SK-N-SH (cell line): ENCODE measurements around the gene BBS9. TPM values are rescaled to one million over a fixed set of nuclear protein-coding genes. Genes with fewer than 3 reads are reported as not detected.

Experiments used
- CTCF ChIA-PET: fragments of 300-600, 350-600 bp; formaldehyde crosslinking; extraction: SDS; loops from one replicate; lab custom pipeline; 2021; lab: Yijun Ruan, JAX
- POLR2A ChIA-PET: fragments of 350-600 bp; sonication (Branson Sonifier 250); formaldehyde crosslinking; extraction: SDS; loops from one replicate; lab custom pipeline; 2020; ENCODE audit warnings: antibody characterized with exemption, inconsistent platforms; lab: Yijun Ruan, JAX
- DNase-seq: peaks from one replicate; pipeline ENCODE4 v3.0.0; 2012
- H2AFZ ChIP-seq: fragments of 200-600 bp; sonication (generic); 2 replicates; pipeline ENCODE4 v1.8.1; 2016; ENCODE audit warnings: antibody characterized with exemption, mild to moderate bottlenecking, low read depth
- H3F3A ChIP-seq: fragments of 200-600 bp; sonication (generic); replicated peaks from 2 replicates; pipeline ENCODE3; 2016; ENCODE audit warnings: antibody characterized with exemption, mild to moderate bottlenecking; ENCODE audit not compliant: insufficient read depth
- H3K27ac ChIP-seq, 2 experiments: fragments of 200-500 bp in 1 of 2; fragments of 200-600 bp in 1 of 2; sonication (Bioruptor generic) in 1 of 2; sonication (generic), shearing (Covaris generic) in 1 of 2; 2 replicates each; pipeline versions ENCODE4 v1.5.1 to v1.6.1; 2014 to 2016; ENCODE audit warnings: low read depth in 2 of 2, inconsistent platforms in 1 of 2, low read length in 1 of 2, mild to moderate bottlenecking in 1 of 2, mixed read lengths in 1 of 2
- H3K27me3 ChIP-seq: fragments of 200-600 bp; sonication (generic), shearing (Covaris generic); 2 replicates; pipeline ENCODE4 v1.6.1; 2016; ENCODE audit warnings: mixed run types; ENCODE audit not compliant: insufficient read depth
- H3K36me3 ChIP-seq, 2 experiments: fragments of 200-500 bp in 1 of 2; fragments of 200-600 bp in 1 of 2; sonication (Bioruptor generic) in 1 of 2; sonication (generic) in 1 of 2; replicated peaks in 1 of 2; 2 replicates each; pipeline versions ENCODE3 to v1.5.1; 2014 to 2016; ENCODE audit warnings: low read length in 1 of 2, mild to moderate bottlenecking in 1 of 2; ENCODE audit not compliant: insufficient read depth in 2 of 2, control insufficient read depth in 1 of 2
- H3K4me1 ChIP-seq, 2 experiments: fragments of 200-500 bp in 1 of 2; fragments of 200-600 bp in 1 of 2; sonication (Bioruptor generic) in 1 of 2; sonication (generic), shearing (Covaris generic) in 1 of 2; 2 replicates each; pipeline versions ENCODE4 v1.5.1 to v1.6.1; 2014 to 2016; ENCODE audit warnings: low read depth in 1 of 2, low read length in 1 of 2, mixed run types in 1 of 2; ENCODE audit not compliant: insufficient read depth in 2 of 2, control insufficient read depth in 1 of 2
- H3K4me2 ChIP-seq: fragments of 200-600 bp; sonication (generic), shearing (Covaris generic); 2 replicates; pipeline ENCODE4 v1.6.1; 2017; ENCODE audit warnings: mixed run types
- H3K4me3 ChIP-seq, 2 experiments: fragments of 200-500 bp in 1 of 2; fragments of 200-600 bp in 1 of 2; sonication (Bioruptor generic) in 1 of 2; sonication (generic), shearing (Covaris generic) in 1 of 2; 2 replicates each; pipeline versions ENCODE4 v1.5.1 to v1.8.1; 2014 to 2016; ENCODE audit warnings: low read depth in 2 of 2, inconsistent platforms in 1 of 2, low read length in 1 of 2, mild to moderate bottlenecking in 1 of 2, mixed read lengths in 1 of 2, moderate library complexity in 1 of 2
- H3K79me2 ChIP-seq: fragments of 200-600 bp; sonication (generic); 2 replicates; pipeline ENCODE4 v1.8.1; 2017; ENCODE audit warnings: mild to moderate bottlenecking; ENCODE audit not compliant: insufficient read depth
- H3K9ac ChIP-seq: fragments of 200-600 bp; sonication (generic); 2 replicates; pipeline ENCODE4 v1.6.1; 2017; ENCODE audit warnings: mixed run types
- H3K9me2 ChIP-seq: fragments of 200-600 bp; sonication (generic); 2 replicates; pipeline ENCODE4 v1.6.1; 2017; ENCODE audit warnings: mixed run types
- H3K9me3 ChIP-seq: fragments of 200-600 bp; sonication (generic); 2 replicates; pipeline ENCODE4 v1.6.1; 2017; ENCODE audit warnings: mixed run types, mild to moderate bottlenecking, moderate library complexity
- H4K20me1 ChIP-seq: fragments of 200-600 bp; sonication (generic); 2 replicates; pipeline ENCODE4 v1.6.1; 2017; ENCODE audit warnings: mild to moderate bottlenecking, mixed run types; ENCODE audit not compliant: insufficient read depth
- EP300 ChIP-seq, 2 experiments: IDR thresholded peaks; 2 replicates each; pipeline versions ENCODE4 v1.4.0 to v1.6.1; 2012; ENCODE audit warnings: borderline replicate concordance in 1 of 2, low read depth in 1 of 2, low read length in 1 of 2
- FOSL2 ChIP-seq: IDR thresholded peaks from 2 replicates; pipeline ENCODE4 v1.4.0; 2012; ENCODE audit warnings: low read depth, mild to moderate bottlenecking, moderate library complexity, borderline replicate concordance
- GABPA ChIP-seq: IDR thresholded peaks from 2 replicates; pipeline ENCODE4 v1.4.0; 2012; ENCODE audit warnings: low read depth, mild to moderate bottlenecking
- GATA2 ChIP-seq: sonication (generic); formaldehyde crosslinking; IDR thresholded peaks from 2 replicates; pipeline ENCODE4 v1.5.0; 2020; ENCODE audit warnings: mild to moderate bottlenecking, missing genetic modification reagents
- NRF1 ChIP-seq: IDR thresholded peaks from 2 replicates; pipeline ENCODE4 v1.6.1; 2012; ENCODE audit warnings: low read depth, mild to moderate bottlenecking, low read length
- PBX3 ChIP-seq: IDR thresholded peaks from 2 replicates; pipeline ENCODE4; 2012
- REST ChIP-seq: IDR thresholded peaks from 2 replicates; pipeline ENCODE4 v1.6.1; 2012; ENCODE audit warnings: mild to moderate bottlenecking, low read depth, low read length, moderate library complexity
- RXRA ChIP-seq: IDR thresholded peaks from 2 replicates; pipeline ENCODE4 v1.4.0; 2012; ENCODE audit warnings: low read depth, mild to moderate bottlenecking, borderline replicate concordance
- SIN3A ChIP-seq: IDR thresholded peaks from 2 replicates; pipeline ENCODE4 v1.6.1; 2012; ENCODE audit warnings: low read depth, mild to moderate bottlenecking, low read length, moderate library complexity, borderline replicate concordance
- TAF1 ChIP-seq: IDR thresholded peaks from 2 replicates; pipeline ENCODE4 v1.6.1; 2012; ENCODE audit warnings: low read depth, mild to moderate bottlenecking, low read length, moderate library complexity, borderline replicate concordance
- TCF12 ChIP-seq: IDR thresholded peaks from 2 replicates; pipeline ENCODE4 v1.4.0; 2012
- WGBS: methylation state at CpG from one replicate; pipeline ENCODE4 v1.1.6; 2017; ENCODE audit warnings: low lambda C conversion rate; 5-methylcytosine and 5-hydroxymethylcytosine counted together
- polyA plus RNA-seq, 3 experiments: library from polyadenylated mRNA; depleted of rRNA; stranded (reverse); fragments of >200 nt; gene quantifications; 2 replicates each; pipeline ENCODE4 v1.2.3, GENCODE V29; 2012

The BBS9 gene
- polyA plus RNA-seq, 1 of the 3 experiments (the other 2 are of a cell fraction) = 7.5 TPM

DNA sequence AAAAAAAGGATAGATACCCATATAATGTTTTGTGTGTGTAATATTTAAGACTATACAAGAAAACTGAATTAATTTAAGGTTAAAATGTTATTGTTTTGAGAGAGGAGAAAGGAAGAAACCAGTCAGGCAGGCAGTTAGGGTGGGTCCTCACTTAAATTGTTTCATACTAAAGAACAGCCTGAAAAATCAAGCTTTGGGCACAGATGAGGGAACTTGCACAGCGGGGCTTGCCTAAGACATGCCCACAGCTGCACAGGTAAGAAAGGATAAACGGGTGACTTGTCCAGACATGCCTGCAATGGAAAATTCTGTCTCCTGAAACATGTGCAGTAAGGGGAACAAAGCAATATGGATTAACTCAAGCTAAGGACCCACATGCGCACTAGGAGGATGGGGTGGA is 158.4 kb downstream of the BBS9 start:
- Histone ChIP-seq H3K9ac (no peak overlapping the region), H2AFZ (no peak overlapping the region), H3K4me3 (no peak overlapping the region), H3K9me3 (peaks cover 16% of the 10 kb centered on the region; the same call in 1 of the 2 replicates), H3K4me1 (no peaks in the 10 kb centered on the region), H3K4me2 (no peak overlapping the region), H3K27me3 (no peaks in the 10 kb centered on the region), H3F3A (no peaks in the 10 kb centered on the region), H3K27ac (no peak overlapping the region), H3K9me2 (no peaks in the 10 kb centered on the region), H3K79me2 (no peaks in the 10 kb centered on the region), H3K36me3 (peaks cover 5 to 28% of the 10 kb centered on the region in 2 experiments), H4K20me1 (no peaks in the 10 kb centered on the region)
- DNase-seq = no peak
- ChIA-PET CTCF (interaction anchor here (0.8 to 1.7 kb wide), 3 partner anchors 22 to 180 kb away, joined by 3 to 7 read pairs (median 3); no protein-coding TSS in a partner anchor), POLR2A (no interaction called here)
- 90% methylated on average over 3 of the region's 3 CpGs for WGBS
- no peak for TF ChIP-seq EP300 (IDR thresholded peaks at IDR 0.05; ENCODE audit: borderline replicate concordance in 1 of 2, low read depth in 1 of 2, low read length in 1 of 2)
- TF ChIP-seq, all 33 proteins: peak for 0

- H2AFZ ChIP-seq = no peak overlapping the region
- no peaks in the 10 kb centered on the region for H4K20me1 ChIP-seq
- H3K4me2 ChIP-seq = no peak overlapping the region
- CTCF ChIA-PET = interaction anchor here (1.1 to 1.5 kb wide), 2 partner anchors 36 to 56 kb away, joined by 3 to 8 read pairs; no protein-coding TSS in a partner anchor
- no peak overlapping the region for H3K4me3 ChIP-seq
- no peak for TF ChIP-seq GABPA
- TF ChIP-seq SIN3A = no peak
- no peak; the same call in 1 of the 2 replicates for TF ChIP-seq GATA2 (CRISPR knock-in tag)
- TF ChIP-seq TAF1 = no peak
- no peak for TF ChIP-seq PBX3
- no peak for TF ChIP-seq RXRA
- no peak for TF ChIP-seq TCF12
- no peak for TF ChIP-seq FOSL2
- TF ChIP-seq REST = no peak
- no peak for TF ChIP-seq NRF1
- TF ChIP-seq, all 33 proteins: peak for 0
- Histone ChIP-seq H3K4me1 (no peaks in the 10 kb centered on the region), H3K9me3 (peaks cover 13% of the 10 kb centered on the region), H3K79me2 (no peaks in the 10 kb centered on the region), H3K27me3 (no peaks in the 10 kb centered on the region), H3K36me3 (no peaks in the 10 kb centered on the region), H3K9me2 (0 out of 2 replicates have a peak, but pooled peaks cover 3% of the 10 kb centered on the region), H3K27ac (no peak overlapping the region), H3K9ac (no peak overlapping the region), H3F3A (no peaks in the 10 kb centered on the region)
- DNase-seq = peak; percentile 12
- POLR2A ChIA-PET = no interaction called here
- 60% methylated on average over 2 of the region's 2 CpGs for WGBS
These were observed 169.5 kb downstream of the BBS9 start for GRCh38 chr7:33298848-33299247.
